GM15510 (cell line): ENCODE measurements around the gene BRAT1.

Experiments used
- POLR2A ChIP-seq: IDR thresholded peaks from 3 replicates; pipeline ENCODE4 v1.6.1; 2011; ENCODE audit warnings: borderline replicate concordance; ENCODE audit not compliant: insufficient read length; ENCODE audit errors: extremely low read depth

The BRAT1 gene

DNA sequence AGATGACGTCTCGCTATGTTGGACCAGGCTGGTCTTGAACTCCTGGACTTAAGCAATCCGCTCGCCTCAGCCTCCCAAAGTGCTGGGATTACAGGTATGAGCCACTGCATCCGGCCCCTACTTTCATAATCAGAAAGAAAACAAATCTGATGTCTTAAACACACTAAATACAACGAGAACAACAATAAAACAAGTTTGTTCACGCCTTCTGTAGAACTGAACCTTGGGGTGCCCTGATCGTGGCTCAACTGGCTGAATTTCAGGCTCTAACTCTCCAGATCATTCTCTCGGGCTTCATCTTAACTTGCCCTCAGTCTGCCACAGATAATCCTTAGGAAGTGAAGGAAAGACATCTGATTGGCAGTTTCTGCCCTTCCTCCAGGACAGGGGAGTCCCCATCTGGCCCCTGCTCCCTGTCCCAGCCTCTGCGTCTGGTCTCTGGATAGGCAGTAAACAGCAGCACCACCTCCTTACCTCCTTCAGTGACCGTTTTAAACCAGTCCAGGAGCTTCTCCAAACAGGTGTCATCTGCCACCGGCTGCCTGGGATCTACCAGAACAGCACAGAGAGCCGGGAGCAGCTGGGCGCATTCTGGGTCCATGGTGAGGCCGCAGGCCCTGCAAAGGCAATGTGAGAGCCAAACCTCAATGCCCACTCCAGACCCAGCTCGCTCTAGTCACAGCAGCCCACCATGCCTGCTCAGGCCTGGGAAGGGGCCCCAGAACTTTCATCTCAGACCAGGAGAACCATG lies 1.3 kb downstream of the BRAT1 start:
- no peak for TF ChIP-seq POLR2A

DNA sequence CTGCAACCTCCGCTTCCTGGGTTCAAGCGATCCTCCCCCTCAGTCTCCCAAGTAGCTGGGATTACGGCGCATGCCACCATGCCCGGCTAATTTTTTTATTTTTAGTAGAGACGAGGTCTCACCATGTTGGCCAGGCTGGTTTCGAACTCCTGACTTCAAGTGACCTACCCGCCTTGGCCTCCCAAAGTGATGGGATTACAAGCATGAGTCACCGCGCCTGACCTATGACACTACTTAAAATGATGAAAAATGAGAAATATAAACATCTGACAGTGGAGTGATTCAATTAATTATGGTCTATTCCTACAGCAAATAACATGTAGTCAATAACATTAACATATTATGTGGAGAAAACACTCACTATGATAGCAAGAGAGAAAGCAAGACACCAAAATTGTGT lies 2.2 kb downstream of the BRAT1 start:
- no peak for TF ChIP-seq POLR2A

DNA sequence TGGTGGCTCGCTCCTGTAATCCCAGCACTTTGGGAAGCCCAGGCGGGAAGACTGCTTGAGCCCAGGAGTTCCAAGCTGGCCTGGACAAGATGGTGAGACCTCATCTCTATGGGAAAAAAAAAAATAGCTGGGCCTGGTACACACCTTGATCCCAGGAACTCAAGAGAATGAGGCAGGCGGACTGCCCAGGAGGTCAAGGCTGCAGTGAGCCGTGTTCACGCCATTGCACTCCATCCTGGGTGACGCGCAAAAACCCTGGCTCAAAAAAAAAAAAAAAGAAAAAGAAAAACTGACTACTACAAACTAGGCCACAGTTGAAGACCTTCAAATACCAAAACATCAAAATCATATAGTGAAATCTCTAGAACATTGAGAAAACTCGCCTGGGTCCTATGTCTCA lies 3.9 kb downstream of the BRAT1 start:
- TF ChIP-seq POLR2A, result no peak

DNA sequence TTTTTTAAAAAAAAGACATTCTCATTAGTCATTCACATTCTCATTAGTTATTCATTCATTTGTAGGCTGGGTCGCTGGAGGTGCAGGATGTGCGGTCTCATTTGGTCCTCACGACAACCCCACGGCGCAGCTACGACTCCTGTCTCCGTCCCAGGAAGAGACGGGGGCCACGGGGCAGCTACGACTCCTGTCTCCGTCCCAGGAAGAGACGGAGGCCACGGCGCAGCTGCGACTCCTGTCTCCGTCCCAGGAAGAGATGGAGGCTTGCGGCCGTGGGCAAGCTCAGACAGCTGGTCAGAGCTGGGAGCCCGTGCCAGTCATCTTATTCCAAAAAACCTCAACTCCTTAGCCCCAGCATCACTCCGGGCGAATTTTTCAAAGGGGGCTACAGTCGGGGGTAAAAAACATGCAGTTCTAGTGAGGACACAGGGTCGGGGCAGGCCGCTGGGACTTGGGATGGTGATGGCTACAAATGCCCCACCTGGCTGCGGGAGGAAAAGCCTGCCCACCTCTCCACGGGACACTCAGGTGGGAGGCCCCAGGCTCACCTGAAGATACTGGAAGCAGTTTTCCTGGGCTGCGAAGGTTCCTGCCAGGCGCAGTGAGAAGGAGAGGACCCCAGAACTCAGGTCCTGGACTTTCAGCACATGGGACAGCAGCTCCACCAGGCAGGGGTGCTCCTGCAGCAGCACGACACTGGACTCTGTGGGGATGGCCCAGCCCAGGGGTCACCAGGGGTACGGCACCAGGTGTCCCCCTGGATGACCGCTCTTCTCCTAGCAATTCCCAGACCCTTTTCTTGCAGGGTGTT lies 8.3 kb downstream of the BRAT1 start:
- no peak for TF ChIP-seq POLR2A

DNA sequence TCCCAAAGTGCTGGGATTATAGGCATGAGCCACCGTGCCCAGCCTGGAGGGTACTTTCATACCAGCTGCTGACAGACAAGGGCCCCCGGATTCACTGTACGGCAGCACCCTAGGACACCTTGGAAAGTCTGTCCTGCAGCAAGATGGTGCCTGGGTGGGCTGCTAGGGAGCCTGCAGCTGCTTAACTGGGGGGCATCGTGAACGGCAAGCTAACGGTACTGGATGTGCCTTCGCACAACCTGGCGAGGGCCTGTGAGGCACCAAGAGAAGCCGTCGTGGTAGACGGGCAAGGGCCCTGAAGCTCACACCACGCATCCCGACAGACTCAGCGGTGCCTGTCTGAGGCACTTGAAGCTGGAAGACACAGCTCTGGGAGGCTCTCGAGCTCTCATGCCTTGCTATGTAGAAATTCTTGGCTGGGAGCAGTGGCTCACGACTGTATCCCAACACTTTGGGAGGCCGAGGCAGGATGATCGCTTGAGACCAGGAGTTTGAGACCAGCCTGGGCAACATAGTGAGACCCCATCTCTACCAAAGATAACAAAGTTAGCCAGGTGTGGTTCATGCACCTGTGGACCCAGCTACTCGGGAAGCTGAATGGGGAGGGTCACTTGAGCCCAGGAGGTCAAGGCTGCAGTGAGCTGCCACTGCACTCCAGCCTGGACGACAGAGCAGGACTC lies 9.4 kb downstream of the BRAT1 start:
- no peak for TF ChIP-seq POLR2A

DNA sequence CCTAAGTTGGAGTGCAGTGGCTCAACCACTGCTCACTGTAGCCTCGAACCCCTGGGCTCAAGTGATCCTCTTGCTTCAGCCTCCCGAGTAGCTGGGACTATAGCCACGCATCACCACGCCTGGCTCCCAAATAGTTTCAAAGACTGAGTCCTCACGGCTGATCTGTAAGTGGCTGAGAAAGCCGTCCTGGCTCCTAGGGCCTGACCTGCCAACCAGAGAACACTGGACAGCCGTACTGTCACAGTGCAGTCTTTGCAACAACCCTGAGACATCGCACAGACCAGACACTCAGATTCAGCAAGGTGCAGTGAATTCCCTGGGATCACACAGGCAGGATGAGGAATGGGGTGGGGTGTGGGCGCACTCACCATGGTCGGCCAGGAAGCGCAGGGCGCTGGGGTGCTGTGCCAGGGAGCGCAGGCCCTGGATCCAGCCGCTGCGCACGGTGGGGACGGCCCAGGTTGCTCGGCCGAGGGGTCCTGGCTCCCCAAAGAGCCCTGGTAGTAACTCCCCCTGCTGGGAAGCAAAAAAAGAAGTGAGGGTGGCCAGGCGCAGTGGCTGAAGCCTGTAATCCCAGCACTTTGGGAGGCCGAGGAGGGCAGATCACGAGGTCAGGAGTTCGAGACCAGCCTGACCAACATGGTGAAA lies 10.7 kb downstream of the BRAT1 start:
- no peak for TF ChIP-seq POLR2A

DNA sequence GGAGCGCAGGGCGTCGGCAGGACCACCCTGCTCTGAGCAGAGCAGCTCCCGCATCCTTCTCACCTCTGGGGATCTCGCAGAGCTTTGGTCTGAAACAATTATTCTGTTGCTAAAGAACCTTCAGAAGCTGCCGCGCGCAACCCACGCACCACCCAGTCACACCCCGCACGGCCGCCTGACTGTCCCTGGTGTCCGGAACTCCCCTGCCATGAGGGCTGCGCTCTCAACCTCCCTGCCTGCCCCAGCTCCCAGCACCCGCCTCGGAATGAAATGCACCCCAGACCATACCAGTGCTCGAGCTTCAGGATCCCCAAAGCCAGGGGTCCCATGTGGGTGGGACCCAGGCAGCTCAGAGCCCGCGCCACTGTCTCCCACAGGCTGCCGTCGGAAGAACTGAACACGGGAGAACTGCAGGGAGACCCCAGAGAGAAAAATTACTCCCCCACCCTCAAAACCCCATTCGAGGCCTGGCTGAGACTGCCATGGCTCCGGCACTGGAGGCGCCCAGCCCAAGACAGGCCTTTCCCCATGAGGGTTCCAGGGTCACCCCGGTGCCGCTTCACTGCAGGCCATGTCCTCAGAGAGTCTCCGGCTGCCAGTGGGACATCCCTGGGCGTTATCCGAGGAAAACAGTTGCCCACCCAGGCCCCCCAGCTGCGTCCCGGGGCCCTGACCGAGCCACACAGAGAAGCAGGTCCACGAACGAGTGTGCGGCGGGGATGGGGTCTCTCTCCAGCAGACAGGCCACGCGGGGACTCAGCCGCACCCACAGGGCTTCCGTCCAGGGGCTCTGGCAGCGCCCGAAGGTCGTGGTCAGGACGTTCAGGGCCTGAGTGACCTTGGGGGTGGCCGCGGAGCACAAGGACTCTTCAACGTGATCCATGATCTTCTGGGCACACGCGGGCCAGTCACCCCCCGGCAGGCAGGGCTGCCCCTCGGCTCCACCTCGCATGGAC lies 12.1 kb downstream of the BRAT1 start:
- no peak for TF ChIP-seq POLR2A

DNA sequence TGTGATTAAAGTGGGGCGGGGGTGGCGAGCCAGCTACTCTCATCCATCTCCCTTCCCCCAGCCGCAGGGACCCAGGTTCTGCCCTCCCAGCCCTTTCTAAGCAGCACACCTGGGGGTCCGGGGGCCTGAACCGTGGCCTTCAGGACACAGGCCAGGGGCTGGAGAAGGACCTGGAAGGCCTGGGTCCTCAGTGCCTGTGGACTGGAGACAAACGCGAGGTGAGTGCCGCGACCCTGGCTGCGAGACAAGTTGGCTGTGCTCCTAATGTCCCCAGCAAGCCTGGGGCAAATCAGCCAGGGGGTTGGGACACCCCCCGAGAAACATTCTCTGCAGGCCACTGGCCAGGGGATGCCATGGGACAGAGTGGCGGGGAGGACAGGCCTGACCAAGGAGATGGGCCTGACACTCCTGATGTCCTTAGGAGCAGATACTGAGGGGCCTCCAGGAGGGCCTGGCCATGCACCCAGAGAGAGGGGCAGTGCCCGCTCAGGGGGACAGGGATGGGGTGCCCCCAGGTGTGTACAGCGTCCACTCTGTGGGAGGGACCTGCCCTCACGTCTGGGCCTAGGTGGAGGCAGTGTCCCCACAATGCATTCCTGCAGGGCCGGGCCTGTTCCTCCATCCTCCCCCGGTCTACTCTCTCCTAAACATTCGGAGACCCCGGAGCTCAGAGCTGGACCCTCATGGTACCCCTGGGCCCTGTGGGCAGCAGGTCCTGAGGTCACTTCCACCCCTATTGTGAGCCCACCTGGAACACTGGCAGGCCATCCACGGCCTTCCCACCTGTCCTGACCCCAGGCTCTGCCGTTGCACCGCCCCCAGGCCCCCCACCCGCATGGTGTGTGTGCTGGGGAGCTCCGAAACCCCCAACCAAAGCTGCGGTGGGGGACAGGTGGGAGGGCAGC lies 13.1 kb downstream of the BRAT1 start:
- TF ChIP-seq POLR2A, result no peak

DNA sequence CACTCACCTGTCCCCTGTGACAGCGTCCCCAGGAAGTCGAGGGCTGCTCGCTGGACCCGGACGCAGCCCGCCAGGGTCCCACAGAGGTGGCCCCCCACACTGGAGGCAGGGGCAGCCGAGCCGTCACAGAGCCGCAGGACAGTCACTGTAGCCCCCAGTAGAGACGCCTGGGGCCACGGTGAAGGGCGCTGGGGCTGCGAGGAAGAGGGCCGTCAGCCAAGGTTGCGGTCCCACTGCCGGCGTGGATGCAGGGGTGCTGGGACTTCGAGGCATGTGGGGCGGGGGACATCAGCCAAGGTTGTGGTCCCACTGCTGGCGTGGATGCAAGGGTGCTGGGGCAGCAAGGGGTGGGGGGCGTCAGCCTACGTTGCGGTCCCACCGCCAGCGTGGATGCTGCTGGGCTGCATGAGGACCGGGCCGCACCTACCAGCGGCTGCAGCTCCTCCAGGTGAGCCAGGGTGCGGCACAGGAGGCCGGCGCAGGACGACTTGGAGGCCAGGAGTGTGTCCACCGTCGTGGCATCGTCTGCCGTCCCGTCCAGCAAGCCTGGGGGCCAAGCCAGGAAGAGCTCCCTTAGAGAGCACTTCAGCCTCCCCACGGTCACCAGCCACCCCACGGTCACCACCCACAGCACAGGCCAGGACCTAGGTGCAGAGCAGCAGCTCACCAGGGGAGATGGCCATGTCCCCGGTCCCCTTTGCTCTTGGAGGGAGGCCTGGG lies 13.9 kb downstream of the BRAT1 start:
- TF ChIP-seq POLR2A, result no peak

DNA sequence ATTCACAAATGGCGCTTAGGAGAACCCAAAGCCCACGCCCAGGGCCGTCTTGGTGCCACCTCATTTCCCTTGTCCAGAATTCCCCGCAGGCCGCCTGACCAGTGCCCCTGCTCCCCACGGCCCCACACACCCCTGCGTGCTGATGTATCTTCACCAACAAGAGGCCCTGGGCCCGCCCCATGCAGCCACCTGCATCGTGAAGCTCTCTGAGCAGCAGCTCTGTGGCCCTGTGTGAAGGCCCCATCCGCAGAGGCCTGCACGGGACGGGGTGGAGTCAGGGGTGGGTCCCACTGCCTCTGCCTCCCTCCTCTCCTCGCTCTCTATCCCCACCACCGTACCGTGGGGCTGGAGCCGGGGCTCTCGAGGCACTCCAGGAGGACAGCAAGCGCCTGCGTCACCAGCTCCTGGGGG lies 14.7 kb downstream of the BRAT1 start:
- TF ChIP-seq POLR2A, result no peak

DNA sequence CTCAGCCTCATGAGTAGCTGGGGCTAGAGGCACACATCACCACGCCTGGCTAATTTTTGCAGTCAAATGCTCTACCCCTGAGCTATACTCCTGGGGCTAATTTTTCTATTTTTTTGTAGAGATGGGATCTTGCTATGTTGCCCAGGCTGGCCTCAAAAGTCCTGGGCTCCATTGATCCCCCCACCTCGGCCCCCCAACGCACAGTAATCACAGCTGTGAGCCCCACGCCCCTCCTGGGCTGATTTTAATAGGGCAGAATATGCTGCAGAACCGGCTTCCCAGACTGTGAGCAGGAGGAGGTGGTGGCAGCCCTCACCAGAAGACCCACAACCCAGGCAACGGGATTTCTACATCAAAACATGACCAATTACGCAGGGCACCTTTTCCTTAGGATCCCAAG lies 15.2 kb downstream of the BRAT1 start:
- no peak for TF ChIP-seq POLR2A
